ENCODE results near the gene FYB2. TPM values are rescaled to one million over a fixed set of nuclear protein-coding genes. Genes with fewer than 3 reads are reported as not detected.

The FYB2 gene
- total RNA-seq, 2 experiments from 2014 or later = not detected

- no peaks in the 10 kb centered on the region for H3K4me1 Mint-ChIP-seq (ENCODE audit: low read depth)
- no peak for DNase-seq
- CTCF ChIA-PET = no interaction called here
- H3K4me3 Mint-ChIP-seq = no peak overlapping the region
- H3K27me3 Mint-ChIP-seq (ENCODE audit: low read depth) = peaks cover 11% of the 10 kb centered on the region
- no peak overlapping the region for H3K27ac Mint-ChIP-seq
- no peaks in the 10 kb centered on the region for H3K36me3 Mint-ChIP-seq (ENCODE audit: low read depth)
- H3K9me3 Mint-ChIP-seq = no peaks in the 10 kb centered on the region
- intact Hi-C loops (cut with micrococcal nuclease) = no loop called here
These were observed 31.2 kb upstream of the FYB2 start for GRCh38 chr1:56850411-56850810.

GRCh38 chr1:56849750-56850149 is 30.5 kb upstream of the FYB2 start:
- Mint-ChIP-seq H3K4me1 (ENCODE audit: low read depth) (no peaks in the 10 kb centered on the region), H3K9me3 (no peaks in the 10 kb centered on the region), H3K27ac (no peak overlapping the region), H3K4me3 (no peak overlapping the region), H3K27me3 (ENCODE audit: low read depth) (peaks cover 9% of the 10 kb centered on the region), H3K36me3 (ENCODE audit: low read depth) (no peaks in the 10 kb centered on the region)
- intact Hi-C loops (cut with micrococcal nuclease) = no loop called here
- CTCF ChIA-PET = no interaction called here
- no peak for DNase-seq

- Mint-ChIP-seq H3K36me3 (ENCODE audit: low read depth) (no peaks in the 10 kb centered on the region), H3K9me3 (no peaks in the 10 kb centered on the region), H3K27me3 (ENCODE audit: low read depth) (peaks cover 5% of the 10 kb centered on the region), H3K4me1 (ENCODE audit: low read depth) (no peaks in the 10 kb centered on the region), H3K27ac (no peak overlapping the region), H3K4me3 (no peak overlapping the region)
- CTCF ChIA-PET = no interaction called here
- intact Hi-C loops (cut with micrococcal nuclease) = no loop called here
- no peak for DNase-seq
These were observed 26.1 kb upstream of the FYB2 start for GRCh38 chr1:56845343-56845742.

- Mint-ChIP-seq H3K27ac (no peak overlapping the region), H3K9me3 (no peaks in the 10 kb centered on the region), H3K4me1 (ENCODE audit: low read depth) (no peaks in the 10 kb centered on the region), H3K4me3 (no peak overlapping the region), H3K27me3 (ENCODE audit: low read depth) (peaks cover 9% of the 10 kb centered on the region), H3K36me3 (ENCODE audit: low read depth) (no peaks in the 10 kb centered on the region)
- no peak for DNase-seq
- CTCF ChIA-PET = no interaction called here
- intact Hi-C loops (cut with micrococcal nuclease) = no loop called here
These were observed 25.4 kb upstream of the FYB2 start for GRCh38 chr1:56844545-56845136.

- H3K27ac Mint-ChIP-seq = no peak overlapping the region
- DNase-seq = no peak
- H3K27me3 Mint-ChIP-seq (ENCODE audit: low read depth) = peaks cover 9% of the 10 kb centered on the region
- H3K4me3 Mint-ChIP-seq = no peak overlapping the region
- no peaks in the 10 kb centered on the region for H3K36me3 Mint-ChIP-seq (ENCODE audit: low read depth)
- no peaks in the 10 kb centered on the region for H3K4me1 Mint-ChIP-seq (ENCODE audit: low read depth)
- intact Hi-C loops (cut with micrococcal nuclease) = no loop called here
- H3K9me3 Mint-ChIP-seq = no peaks in the 10 kb centered on the region
- CTCF ChIA-PET = interaction anchor here (0.8 kb wide), 1 partner anchor 13 kb away, joined by 3 read pairs; no protein-coding TSS in a partner anchor
These were observed 24.3 kb upstream of the FYB2 start for GRCh38 chr1:56843544-56843943.

GRCh38 chr1:56838759-56839158 is 19.6 kb upstream of the FYB2 start:
- CTCF ChIA-PET = no interaction called here
- intact Hi-C loops (cut with micrococcal nuclease) = loop anchor here (10.0 kb wide), 1 partner anchor 226 kb away; no protein-coding TSS in a partner anchor
- H3K4me3 Mint-ChIP-seq = no peak overlapping the region
- H3K9me3 Mint-ChIP-seq = no peaks in the 10 kb centered on the region
- no peak for DNase-seq
- H3K36me3 Mint-ChIP-seq (ENCODE audit: low read depth) = no peaks in the 10 kb centered on the region
- H3K4me1 Mint-ChIP-seq (ENCODE audit: low read depth) = no peaks in the 10 kb centered on the region
- H3K27me3 Mint-ChIP-seq (ENCODE audit: low read depth) = peaks cover 6% of the 10 kb centered on the region
- no peak overlapping the region for H3K27ac Mint-ChIP-seq

GRCh38 chr1:56837244-56837939 is 18.2 kb upstream of the FYB2 start:
- Mint-ChIP-seq H3K4me3 (no peak overlapping the region), H3K9me3 (no peaks in the 10 kb centered on the region), H3K4me1 (ENCODE audit: low read depth) (peaks cover 3% of the 10 kb centered on the region), H3K27me3 (ENCODE audit: low read depth) (peaks cover 6% of the 10 kb centered on the region), H3K36me3 (ENCODE audit: low read depth) (no peaks in the 10 kb centered on the region), H3K27ac (no peak overlapping the region)
- CTCF ChIA-PET = interaction anchor here (0.6 kb wide), 1 partner anchor 174 kb away, joined by 3 read pairs; no protein-coding TSS in a partner anchor
- no peak for DNase-seq
- intact Hi-C loops (cut with micrococcal nuclease) = loop anchor here (10.0 kb wide), 1 partner anchor 227 kb away; no protein-coding TSS in a partner anchor

- Mint-ChIP-seq H3K4me3 (no peak overlapping the region), H3K36me3 (ENCODE audit: low read depth) (no peaks in the 10 kb centered on the region), H3K9me3 (no peaks in the 10 kb centered on the region), H3K4me1 (ENCODE audit: low read depth) (peaks cover 6% of the 10 kb centered on the region), H3K27me3 (ENCODE audit: low read depth) (peaks cover 8% of the 10 kb centered on the region), H3K27ac (no peak overlapping the region)
- CTCF ChIA-PET = interaction anchor here (0.6 kb wide), 1 partner anchor 175 kb away, joined by 3 read pairs; no protein-coding TSS in a partner anchor
- no peak for DNase-seq
- intact Hi-C loops (cut with micrococcal nuclease) = loop anchor here (10.0 kb wide), 1 partner anchor 228 kb away; no protein-coding TSS in a partner anchor
These were observed 17.2 kb upstream of the FYB2 start for GRCh38 chr1:56836359-56836758.

- H3K27ac Mint-ChIP-seq = no peak overlapping the region
- CTCF ChIA-PET = no interaction called here
- peaks cover 12% of the 10 kb centered on the region for H3K27me3 Mint-ChIP-seq (ENCODE audit: low read depth)
- no peak for DNase-seq
- intact Hi-C loops (cut with micrococcal nuclease) = loop anchor here (10.0 kb wide), 1 partner anchor 229 kb away; no protein-coding TSS in a partner anchor
- no peak overlapping the region for H3K4me3 Mint-ChIP-seq
- H3K4me1 Mint-ChIP-seq (ENCODE audit: low read depth) = peaks cover 6% of the 10 kb centered on the region
- no peaks in the 10 kb centered on the region for H3K36me3 Mint-ChIP-seq (ENCODE audit: low read depth)
- no peaks in the 10 kb centered on the region for H3K9me3 Mint-ChIP-seq
These were observed 16.5 kb upstream of the FYB2 start for GRCh38 chr1:56835657-56836056.

- Mint-ChIP-seq H3K27me3 (ENCODE audit: low read depth) (peaks cover 8% of the 10 kb centered on the region), H3K27ac (no peak overlapping the region), H3K36me3 (ENCODE audit: low read depth) (no peaks in the 10 kb centered on the region), H3K9me3 (no peaks in the 10 kb centered on the region), H3K4me1 (ENCODE audit: low read depth) (peaks cover 6% of the 10 kb centered on the region), H3K4me3 (no peak overlapping the region)
- intact Hi-C loops (cut with micrococcal nuclease) = loop anchor here (10.0 kb wide), 1 partner anchor 230 kb away; no protein-coding TSS in a partner anchor
- CTCF ChIA-PET = interaction anchor here (0.5 kb wide), 1 partner anchor 302 kb away, joined by 4 read pairs; no protein-coding TSS in a partner anchor
- DNase-seq = no peak
These were observed 15.1 kb upstream of the FYB2 start for GRCh38 chr1:56834137-56834900.

- peaks cover 16% of the 10 kb centered on the region for H3K27me3 Mint-ChIP-seq (ENCODE audit: low read depth)
- H3K36me3 Mint-ChIP-seq (ENCODE audit: low read depth) = no peaks in the 10 kb centered on the region
- no peaks in the 10 kb centered on the region for H3K9me3 Mint-ChIP-seq
- DNase-seq = no peak
- CTCF ChIA-PET = interaction anchor here (0.5 to 1.3 kb wide), 5 partner anchors 12 to 1214 kb away, joined by 3 to 4 read pairs (median 3); no protein-coding TSS in a partner anchor
- peaks cover 6% of the 10 kb centered on the region for H3K4me1 Mint-ChIP-seq (ENCODE audit: low read depth)
- intact Hi-C loops (cut with micrococcal nuclease) = loop anchor here (2.0 to 10.0 kb wide), 3 partner anchors 232 to 1330 kb away; no protein-coding TSS in a partner anchor
- no peak overlapping the region for H3K27ac Mint-ChIP-seq
- H3K4me3 Mint-ChIP-seq = no peak overlapping the region
These were observed 13.9 kb upstream of the FYB2 start for GRCh38 chr1:56833088-56833487.
